HG02973 (cell line): ENCODE data around the gene ANKRD6.

Experiments
- ATAC-seq: cut with Tn5 transposase; IDR thresholded peaks from one replicate; pipeline ENCODE4 v1.9.1; 2021; ENCODE audit warnings: moderate library complexity; ENCODE audit not compliant: unreplicated experiment

The ANKRD6 gene

GRCh38 chr6:89555806-89556205, 122.9 kb downstream of the ANKRD6 start:
- ATAC-seq, result no peak

- no peak for ATAC-seq
These were observed 126.5 kb downstream of the ANKRD6 start for GRCh38 chr6:89559487-89559886.

- no peak for ATAC-seq
These were observed 129.4 kb downstream of the ANKRD6 start for GRCh38 chr6:89562093-89562973.

GRCh38 chr6:89563866-89564265, 130.9 kb downstream of the ANKRD6 start:
- ATAC-seq, result no peak

GRCh38 chr6:89564752-89565427, 131.9 kb downstream of the ANKRD6 start:
- ATAC-seq, result no peak

GRCh38 chr6:89566008-89566800, 133.3 kb downstream of the ANKRD6 start:
- ATAC-seq, result no peak

- no peak for ATAC-seq
These were observed 134.1 kb downstream of the ANKRD6 start for GRCh38 chr6:89566930-89567629.

GRCh38 chr6:89567630-89568390, 134.9 kb downstream of the ANKRD6 start:
- ATAC-seq, result no peak

GRCh38 chr6:89574910-89575561, 142.1 kb downstream of the ANKRD6 start:
- ATAC-seq, result no peak

GRCh38 chr6:89575562-89575960, 142.6 kb downstream of the ANKRD6 start:
- ATAC-seq, result no peak

GRCh38 chr6:89580997-89581666, 148.2 kb downstream of the ANKRD6 start:
- no peak for ATAC-seq

GRCh38 chr6:89581689-89582088, 148.7 kb downstream of the ANKRD6 start:
- ATAC-seq, result no peak

- no peak for ATAC-seq
These were observed 149.8 kb downstream of the ANKRD6 start for GRCh38 chr6:89582669-89583325.

- ATAC-seq, result no peak
These were observed 150.6 kb downstream of the ANKRD6 start for GRCh38 chr6:89583559-89583958.

- ATAC-seq, result no peak
These were observed 151.6 kb downstream of the ANKRD6 start for GRCh38 chr6:89584539-89584938.

GRCh38 chr6:89585154-89585553, 152.2 kb downstream of the ANKRD6 start:
- no peak for ATAC-seq

- no peak for ATAC-seq
These were observed 156.5 kb downstream of the ANKRD6 start for GRCh38 chr6:89589297-89590025.

- ATAC-seq, result no peak
These were observed 157.2 kb downstream of the ANKRD6 start for GRCh38 chr6:89590133-89590532.
